Activated CD4-positive, alpha-beta memory T cell treated with anti-CD3 and anti-CD28 coated beads, Interleukin-2, amount 10 ng/mL, durations not matched to agents 7 days and 5 days (primary cell): ENCODE data around the gene HOXC10. TPM values are rescaled to one million over a fixed set of nuclear protein-coding genes. Genes with fewer than 3 reads are reported as not detected.
A peak's percentile ranks its signal among the peaks of the same experiment; 100 is the strongest.

Experiments used
- CTCF ChIA-PET: fragments of 350-600 bp; sonication (Branson Sonifier 250); formaldehyde crosslinking; loops from one replicate; lab custom pipeline; 2021; ENCODE audit warnings: antibody characterized with exemption, inconsistent platforms; lab: Charles Lee
- POLR2A ChIA-PET: fragments of 350-600 bp; sonication (Branson Sonifier 250); formaldehyde crosslinking; loops from one replicate; lab custom pipeline; 2021; ENCODE audit warnings: antibody characterized with exemption; lab: Charles Lee
- DNase-seq: peaks from one replicate; pipeline ENCODE4 v3.0.0-alpha.2; 2020
- H3K27ac Mint-ChIP-seq: one replicate; pipeline ENCODE4 v1.8.0; 2021; ENCODE audit warnings: mild to moderate bottlenecking, mixed read lengths
- H3K27me3 Mint-ChIP-seq: one replicate; pipeline ENCODE4 v1.8.0; 2021; ENCODE audit warnings: mixed read lengths
- H3K36me3 Mint-ChIP-seq: one replicate; pipeline ENCODE4 v1.8.0; 2021; ENCODE audit warnings: low read depth, mixed read lengths
- H3K4me1 Mint-ChIP-seq: one replicate; pipeline ENCODE4 v1.8.0; 2021; ENCODE audit warnings: mixed read lengths
- H3K4me3 Mint-ChIP-seq: one replicate; pipeline ENCODE4 v1.8.0; 2021; ENCODE audit warnings: mild to moderate bottlenecking, mixed read lengths
- H3K9me3 Mint-ChIP-seq: one replicate; pipeline ENCODE4 v1.8.0; 2021; ENCODE audit warnings: mixed read lengths
- total RNA-seq, 2 experiments: library from RNA; stranded (reverse); gene quantifications; one replicate each; pipeline ENCODE4 v1.2.3, GENCODE V29; 2021

Gene HOXC10
- total RNA-seq, 2 experiments from 2014 or later = not detected

- DNase-seq = no peak
- Mint-ChIP-seq H3K27ac (no peak overlapping the region), H3K36me3 (no peaks in the 10 kb centered on the region), H3K9me3 (no peaks in the 10 kb centered on the region), H3K4me3 (no peak overlapping the region), H3K27me3 (peaks cover 84% of the 10 kb centered on the region), H3K4me1 (peaks cover 16% of the 10 kb centered on the region)
- ChIA-PET CTCF (interaction anchor here (0.7 to 1.9 kb wide), 3 partner anchors 8 to 181 kb away, joined by 3 to 8 read pairs (median 3); no protein-coding TSS in a partner anchor), POLR2A (interaction anchor here (1.2 to 1.5 kb wide), 2 partner anchors 23 to 45 kb away, joined by 3 read pairs; no protein-coding TSS in a partner anchor)
These were observed 40.8 kb downstream of the HOXC10 start for GRCh38 chr12:54025499-54026405.

DNA sequence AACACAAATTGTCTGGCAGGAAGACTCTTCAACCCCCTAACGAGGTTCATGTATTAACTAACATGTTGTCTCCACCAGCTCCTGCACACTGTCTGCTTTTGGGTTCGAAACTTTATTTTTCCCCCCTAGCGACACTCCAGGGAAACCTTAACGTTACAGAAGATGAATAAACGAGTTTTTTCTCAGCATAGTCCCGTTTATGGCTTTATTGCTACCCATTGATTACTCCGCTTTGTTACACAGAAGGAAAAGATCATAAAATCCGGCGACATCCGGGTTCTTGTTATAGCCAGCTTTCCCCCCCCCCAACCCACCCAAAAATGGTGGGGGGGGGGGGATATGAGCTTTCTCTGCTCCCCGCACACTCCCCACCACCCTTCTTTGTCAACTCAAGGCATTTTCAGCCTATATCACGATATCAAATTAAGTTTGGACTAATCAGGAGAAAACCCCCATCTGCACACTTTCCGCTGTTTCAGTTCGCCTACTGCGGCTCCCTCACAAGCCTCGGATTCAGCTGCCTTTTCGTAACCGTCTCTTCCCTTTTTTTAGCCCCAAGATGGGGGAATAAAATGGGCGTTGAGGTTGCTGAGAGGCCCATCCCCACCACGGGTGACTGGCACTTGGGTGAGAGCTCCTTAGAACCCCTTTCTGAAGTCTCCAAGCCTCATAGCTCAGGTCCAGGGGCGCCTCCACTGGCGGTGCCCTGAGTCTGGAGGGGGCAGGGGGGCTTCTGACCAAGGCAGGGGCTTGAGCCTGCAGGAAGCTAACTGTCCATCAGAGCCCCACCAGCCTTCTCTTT is 41.9 kb downstream of the HOXC10 start:
- Mint-ChIP-seq H3K4me3 (no peak overlapping the region), H3K27me3 (peaks cover 88% of the 10 kb centered on the region), H3K27ac (no peak overlapping the region), H3K4me1 (peaks cover 16% of the 10 kb centered on the region), H3K36me3 (no peaks in the 10 kb centered on the region), H3K9me3 (no peaks in the 10 kb centered on the region)
- no peak for DNase-seq
- ChIA-PET CTCF (interaction anchor here (1.0 to 1.9 kb wide), 3 partner anchors 9 to 180 kb away, joined by 3 to 8 read pairs (median 4); no protein-coding TSS in a partner anchor), POLR2A (interaction anchor here (1.1 kb wide), 1 partner anchor 9 kb away, joined by 4 read pairs; no protein-coding TSS in a partner anchor)

- Mint-ChIP-seq H3K27me3 (peaks cover 88% of the 10 kb centered on the region), H3K9me3 (no peaks in the 10 kb centered on the region), H3K4me1 (peaks cover 16% of the 10 kb centered on the region), H3K36me3 (no peaks in the 10 kb centered on the region), H3K4me3 (no peak overlapping the region), H3K27ac (no peak overlapping the region)
- POLR2A ChIA-PET = interaction anchor here (1.1 kb wide), 1 partner anchor 10 kb away, joined by 4 read pairs; no protein-coding TSS in a partner anchor
- CTCF ChIA-PET = interaction anchor here (1.0 to 1.9 kb wide), 2 partner anchors 10 to 174 kb away, joined by 4 to 8 read pairs; no protein-coding TSS in a partner anchor
- no peak for DNase-seq
These were observed 42.5 kb downstream of the HOXC10 start for GRCh38 chr12:54027442-54027786.

GRCh38 chr12:54028314-54029201 is 43.6 kb downstream of the HOXC10 start, which contains the start of gene HOXC6:
Gene HOXC6 (plus strand): TSS chr12:54028440. CDS start chr12:54028522, 82 bp downstream.
- Mint-ChIP-seq H3K4me1 (peaks cover 25% of the 10 kb centered on the region), H3K27ac (no peak within 1 kb of the TSS), H3K27me3 (peaks cover 88% of the 10 kb centered on the region), H3K36me3 (no peaks in the 10 kb centered on the region), H3K9me3 (no peaks in the 10 kb centered on the region), H3K4me3 (no peak within 1 kb of the TSS)
- ChIA-PET POLR2A (interaction anchor here (0.6 kb wide), 1 partner anchor 263 kb away, joined by 3 read pairs; no protein-coding TSS in a partner anchor), CTCF (interaction anchor here (0.5 to 1.4 kb wide), 5 partner anchors 12 to 173 kb away, joined by 3 to 4 read pairs (median 3); no protein-coding TSS in a partner anchor)
- no peak for DNase-seq

GRCh38 chr12:54029529-54030441 is 44.8 kb downstream of the HOXC10 start:
- no peak for DNase-seq
- no peaks in the 10 kb centered on the region for H3K36me3 Mint-ChIP-seq
- POLR2A ChIA-PET = no interaction called here
- H3K27ac Mint-ChIP-seq = no peak overlapping the region
- no peak overlapping the region for H3K4me3 Mint-ChIP-seq
- H3K4me1 Mint-ChIP-seq = peaks cover 29% of the 10 kb centered on the region
- CTCF ChIA-PET = interaction anchor here (1.3 to 3.9 kb wide), 3 partner anchors 21 to 163 kb away, joined by 3 to 107 read pairs (median 3); partner anchors contain the start of gene SMUG1
- peaks cover 84% of the 10 kb centered on the region for H3K27me3 Mint-ChIP-seq
- no peaks in the 10 kb centered on the region for H3K9me3 Mint-ChIP-seq

GRCh38 chr12:54030442-54030801 is 45.5 kb downstream of the HOXC10 start:
- no peaks in the 10 kb centered on the region for H3K9me3 Mint-ChIP-seq
- no peak overlapping the region for H3K4me3 Mint-ChIP-seq
- no peak for DNase-seq
- H3K27ac Mint-ChIP-seq = no peak overlapping the region
- peaks cover 32% of the 10 kb centered on the region for H3K4me1 Mint-ChIP-seq
- peaks cover 85% of the 10 kb centered on the region for H3K27me3 Mint-ChIP-seq
- CTCF ChIA-PET = interaction anchor here (0.9 to 3.9 kb wide), 4 partner anchors 22 to 171 kb away, joined by 3 to 107 read pairs (median 26); partner anchors contain the start of gene SMUG1
- POLR2A ChIA-PET = no interaction called here
- no peaks in the 10 kb centered on the region for H3K36me3 Mint-ChIP-seq

DNA sequence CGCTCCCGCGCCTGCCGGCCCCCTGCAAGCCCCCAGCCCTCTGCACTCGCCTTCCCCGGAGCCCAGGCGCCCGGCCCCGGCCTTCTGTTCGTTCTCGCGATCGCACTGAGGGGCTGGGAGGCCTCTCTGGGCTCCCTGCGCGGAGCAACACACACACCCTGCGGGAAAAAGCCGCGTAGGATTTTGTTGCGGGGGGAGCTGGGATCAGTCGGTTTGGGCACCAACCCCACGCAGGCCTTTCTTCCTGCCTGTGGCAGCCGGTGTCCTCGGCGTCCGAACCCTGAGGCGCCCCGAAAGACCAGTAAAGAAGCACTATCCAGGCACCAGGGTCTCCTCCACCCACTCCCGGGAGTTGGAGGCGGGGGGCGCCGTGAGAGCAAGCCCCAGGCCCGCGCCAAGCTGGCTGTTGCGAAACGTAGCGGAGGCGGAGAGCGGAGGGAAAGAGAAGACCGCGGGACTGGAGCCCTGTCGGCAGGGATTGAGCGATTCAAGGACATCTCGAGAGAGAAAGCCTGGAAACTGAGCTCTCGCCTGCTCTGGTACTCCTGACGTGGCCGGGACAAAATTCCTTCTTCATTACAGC is 46.0 kb downstream of the HOXC10 start:
- Mint-ChIP-seq H3K36me3 (no peaks in the 10 kb centered on the region), H3K27me3 (peaks cover 85% of the 10 kb centered on the region), H3K27ac (no peak overlapping the region), H3K4me3 (no peak overlapping the region), H3K9me3 (no peaks in the 10 kb centered on the region), H3K4me1 (peaks cover 32% of the 10 kb centered on the region)
- no peak for DNase-seq
- ChIA-PET POLR2A (no interaction called here), CTCF (interaction anchor here (0.9 to 3.9 kb wide), 7 partner anchors 8 to 175 kb away, joined by 3 to 107 read pairs (median 23); partner anchors contain the start of gene SMUG1)

- no peak for DNase-seq
- H3K27ac Mint-ChIP-seq = no peak overlapping the region
- no peaks in the 10 kb centered on the region for H3K9me3 Mint-ChIP-seq
- POLR2A ChIA-PET = no interaction called here
- H3K27me3 Mint-ChIP-seq = peaks cover 85% of the 10 kb centered on the region
- H3K4me3 Mint-ChIP-seq = no peak overlapping the region
- CTCF ChIA-PET = interaction anchor here (0.9 to 3.9 kb wide), 14 partner anchors 8 to 183 kb away, joined by 3 to 107 read pairs (median 7); partner anchors contain the start of genes HOXC10 and SMUG1
- H3K4me1 Mint-ChIP-seq = peaks cover 32% of the 10 kb centered on the region
- no peaks in the 10 kb centered on the region for H3K36me3 Mint-ChIP-seq
These were observed 46.5 kb downstream of the HOXC10 start for GRCh38 chr12:54031480-54031879.

- peaks cover 29% of the 10 kb centered on the region for H3K4me1 Mint-ChIP-seq
- ChIA-PET CTCF (interaction anchor here (0.6 to 3.9 kb wide), 39 partner anchors 9 to 1902 kb away, joined by 3 to 107 read pairs (median 4); partner anchors contain the start of genes HOXC10, HOXC4, HOXC8 and SMUG1), POLR2A (interaction anchor here (1.1 to 1.4 kb wide), 2 partner anchors 9 to 23 kb away, joined by 4 read pairs; partner anchors contain the start of gene HOXC8)
- no peaks in the 10 kb centered on the region for H3K36me3 Mint-ChIP-seq
- DNase-seq = no peak
- peaks cover 85% of the 10 kb centered on the region for H3K27me3 Mint-ChIP-seq
- no peak overlapping the region for H3K27ac Mint-ChIP-seq
- no peaks in the 10 kb centered on the region for H3K9me3 Mint-ChIP-seq
- H3K4me3 Mint-ChIP-seq = no peak overlapping the region
These were observed 47.2 kb downstream of the HOXC10 start for GRCh38 chr12:54032086-54032619.

DNA sequence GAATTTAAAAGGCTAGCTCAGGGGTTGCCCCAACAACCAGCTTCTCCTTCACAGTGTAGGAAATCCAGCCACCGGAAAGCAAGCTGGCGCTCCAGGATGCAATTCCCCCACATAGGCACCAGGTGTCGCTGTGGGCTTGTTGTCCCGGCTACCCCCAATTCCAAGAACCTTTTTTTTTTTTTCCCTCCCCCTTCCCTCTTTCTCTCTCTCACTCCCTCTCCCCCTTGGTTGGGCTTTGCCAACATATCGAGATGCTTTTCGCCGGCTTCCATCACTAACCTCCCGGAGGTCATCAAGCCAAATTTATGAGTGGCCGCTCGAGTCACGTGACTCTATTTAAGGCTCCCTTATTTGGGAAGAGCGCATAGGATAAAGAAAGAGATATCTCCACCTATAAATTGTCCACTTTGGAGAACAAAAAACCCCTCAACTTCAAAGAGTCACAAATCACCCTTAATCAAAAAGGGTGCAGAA is 47.7 kb downstream of the HOXC10 start, which contains the start of gene HOXC5:
Gene HOXC5, plus strand, starts transcription at position 424 of the 474 bp plus-strand sequence. CDS start 73 bp downstream, outside the sequence.
- peak within 1 kb of the TSS; percentile 16 for H3K4me3 Mint-ChIP-seq
- DNase-seq = peak; percentile 69
- CTCF ChIA-PET = interaction anchor here (0.6 to 3.9 kb wide), 40 partner anchors 8 to 1902 kb away, joined by 3 to 107 read pairs (median 4); partner anchors contain the start of genes HOXC10, HOXC4, HOXC8 and SMUG1
- H3K27ac Mint-ChIP-seq = no peak within 1 kb of the TSS
- H3K36me3 Mint-ChIP-seq = no peaks in the 10 kb centered on the region
- no peaks in the 10 kb centered on the region for H3K9me3 Mint-ChIP-seq
- POLR2A ChIA-PET = interaction anchor here (0.6 to 1.4 kb wide), 5 partner anchors 9 to 168 kb away, joined by 3 to 4 read pairs (median 4); partner anchors contain the start of gene HOXC8
- peaks cover 85% of the 10 kb centered on the region for H3K27me3 Mint-ChIP-seq
- peaks cover 26% of the 10 kb centered on the region for H3K4me1 Mint-ChIP-seq
